COLO668 (cell line): ENCODE measurements around the gene DCAF17.

ENCODE experiments used
- DNase-seq: peaks from one replicate; lab custom pipeline; 2025; ENCODE audit not compliant: unreplicated experiment; lab: John Stamatoyannopoulos, UW

The DCAF17 gene

GRCh38 chr2:171434013-171434989 is at the start of gene DCAF17:
DCAF17 (plus strand) TSS chr2:171434226; CDS start chr2:171434578, 352 bp downstream.
- DNase-seq, result peak; percentile 98

GRCh38 chr2:171386627-171387026 is 47.4 kb upstream of the DCAF17 start:
- DNase-seq, result no peak

GRCh38 chr2:171387052-171387451 is 47.0 kb upstream of the DCAF17 start:
- DNase-seq, result no peak

GRCh38 chr2:171389325-171389724 is 44.7 kb upstream of the DCAF17 start:
- no peak for DNase-seq

- no peak for DNase-seq
Observed at GRCh38 chr2:171389780-171390179, 44.2 kb upstream of the DCAF17 start.

- no peak for DNase-seq
Observed at GRCh38 chr2:171390941-171391516, 43.0 kb upstream of the DCAF17 start.

- no peak for DNase-seq
Observed at GRCh38 chr2:171391532-171391931, 42.5 kb upstream of the DCAF17 start.

GRCh38 chr2:171393487-171393886 is 40.5 kb upstream of the DCAF17 start:
- no peak for DNase-seq

GRCh38 chr2:171394164-171394740 is 39.8 kb upstream of the DCAF17 start:
- DNase-seq, result no peak

GRCh38 chr2:171399292-171399691 is 34.7 kb upstream of the DCAF17 start:
- DNase-seq, result no peak

GRCh38 chr2:171400395-171400794 is 33.6 kb upstream of the DCAF17 start:
- no peak for DNase-seq

GRCh38 chr2:171401947-171402346 is 32.1 kb upstream of the DCAF17 start:
- DNase-seq, result no peak

GRCh38 chr2:171402906-171403580 is 31.0 kb upstream of the DCAF17 start:
- no peak for DNase-seq

- DNase-seq, result peak; percentile 7
Observed at GRCh38 chr2:171404261-171404660, 29.8 kb upstream of the DCAF17 start.

- no peak for DNase-seq
Observed at GRCh38 chr2:171404719-171405118, 29.3 kb upstream of the DCAF17 start.

GRCh38 chr2:171405546-171405945 is 28.5 kb upstream of the DCAF17 start:
- no peak for DNase-seq

GRCh38 chr2:171406044-171406443 is 28.0 kb upstream of the DCAF17 start:
- no peak for DNase-seq

GRCh38 chr2:171407030-171407675 is 26.9 kb upstream of the DCAF17 start:
- no peak for DNase-seq

- DNase-seq, result no peak
Observed at GRCh38 chr2:171407676-171408044, 26.4 kb upstream of the DCAF17 start.

- DNase-seq, result no peak
Observed at GRCh38 chr2:171409436-171409971, 24.5 kb upstream of the DCAF17 start.

- DNase-seq, result no peak
Observed at GRCh38 chr2:171410101-171410500, 23.9 kb upstream of the DCAF17 start.
